GF-D8 (cell line): Measurements from ENCODE around the gene ARG1.
"Not testable (repeated sequence)": the region's sequence is repeated elsewhere in the genome, so short reads cannot be mapped to it uniquely, and the experiment has no call there.

Experiments
- DNase-seq: peaks from one replicate; lab custom pipeline; 2025; lab: John Stamatoyannopoulos, UW

ARG1 gene

DNA sequence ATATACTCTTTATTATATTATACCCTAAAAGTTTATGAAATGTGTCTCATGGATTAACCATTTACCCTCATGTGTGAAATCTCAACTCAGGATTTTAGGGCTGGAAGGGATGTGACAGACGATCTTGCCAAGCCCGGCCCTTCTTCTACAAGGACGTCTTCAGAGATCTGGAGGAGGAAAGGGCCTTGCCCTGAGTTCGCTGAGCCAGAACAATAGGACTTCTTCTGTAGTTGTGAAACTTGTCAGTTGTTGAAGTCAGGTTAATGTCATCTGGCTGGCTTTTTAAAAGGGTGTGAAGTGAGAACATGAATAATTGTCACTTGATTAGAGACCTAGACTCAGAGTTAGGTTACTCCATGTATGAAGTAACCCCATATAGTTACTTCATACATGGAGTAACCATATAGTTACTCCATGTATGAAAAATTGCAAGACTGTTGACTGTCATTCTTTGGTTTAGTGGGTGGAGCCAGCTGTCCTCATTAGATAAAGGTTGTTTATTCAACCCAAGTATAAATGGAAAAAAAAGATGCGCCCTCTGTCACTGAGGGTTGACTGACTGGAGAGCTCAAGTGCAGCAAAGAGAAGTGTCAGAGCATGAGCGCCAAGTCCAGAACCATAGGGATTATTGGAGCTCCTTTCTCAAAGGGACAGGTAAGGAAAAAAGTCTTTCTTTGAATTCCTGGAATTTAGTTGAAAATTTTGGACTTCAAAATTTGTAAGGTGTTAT lies at the start of gene ARG1:
Gene ARG1, plus strand, starts transcription at position 541 of the 730 bp plus-strand sequence. Its CDS starts 57 bp downstream, at position 598.
- DNase-seq, result no peak

DNA sequence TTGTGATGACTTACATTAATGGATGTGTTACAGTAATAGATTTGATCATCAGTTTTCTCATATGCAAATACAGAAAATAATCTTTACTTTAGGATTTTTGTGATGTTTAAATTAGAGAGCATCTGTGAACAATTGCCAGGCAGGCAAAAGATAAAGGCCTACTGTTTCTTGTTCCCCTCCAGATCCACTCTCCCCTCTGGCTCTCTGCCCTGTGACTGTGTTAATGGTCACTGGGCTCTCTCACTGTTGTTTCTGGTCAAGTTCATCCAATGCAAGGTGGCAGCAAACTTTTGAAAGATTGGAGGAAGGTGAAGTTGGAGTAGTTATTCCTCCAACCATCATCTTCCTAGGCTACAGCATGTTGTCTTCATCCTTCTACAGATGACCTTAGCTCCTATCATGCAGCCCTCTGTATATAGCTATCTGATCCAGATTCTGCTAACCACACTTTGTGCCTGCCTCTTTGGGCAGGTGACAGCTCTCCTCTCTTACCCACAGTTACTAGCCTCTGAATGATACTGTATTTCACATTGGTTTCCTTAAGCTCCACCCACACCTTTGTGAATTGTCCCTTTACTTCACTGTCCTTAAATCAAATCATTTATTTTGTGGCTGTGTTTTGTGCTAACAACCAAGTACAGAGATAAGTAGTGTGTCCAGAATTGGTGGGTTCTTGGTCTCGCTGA lies 48.9 kb upstream of the ARG1 start:
- DNase-seq, result no peak

DNA sequence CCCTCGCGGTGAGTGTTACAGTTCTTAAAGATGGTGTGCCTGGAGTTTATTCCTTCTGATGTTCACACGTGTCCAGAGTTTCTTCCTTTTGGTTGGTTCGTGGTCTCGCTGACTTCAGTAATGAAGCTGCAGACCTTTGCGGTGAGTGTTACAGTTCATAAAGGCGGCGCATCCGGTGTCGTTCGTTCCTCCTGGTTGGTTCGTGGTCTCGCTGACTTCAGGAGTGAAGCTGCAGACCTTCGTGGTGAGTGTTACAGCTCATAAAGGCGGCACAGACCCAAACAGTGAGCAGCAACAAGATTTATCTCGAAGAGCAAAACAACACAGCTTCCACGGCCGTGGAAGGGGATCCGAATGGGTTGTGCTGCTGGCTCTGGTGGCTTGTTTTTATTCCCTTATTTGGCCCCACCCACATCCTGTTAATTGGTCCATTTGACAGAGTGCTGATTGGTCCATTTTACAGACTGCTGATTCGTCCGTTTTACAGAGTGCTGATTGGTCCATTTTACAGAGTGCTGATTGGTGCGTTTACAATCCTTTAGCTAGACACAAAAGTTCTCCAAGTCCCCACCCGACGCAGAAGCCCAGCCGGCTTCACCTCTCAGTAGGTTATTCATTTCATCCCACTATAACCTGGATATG lies 48.2 kb upstream of the ARG1 start:
- DNase-seq, result no peak

DNA sequence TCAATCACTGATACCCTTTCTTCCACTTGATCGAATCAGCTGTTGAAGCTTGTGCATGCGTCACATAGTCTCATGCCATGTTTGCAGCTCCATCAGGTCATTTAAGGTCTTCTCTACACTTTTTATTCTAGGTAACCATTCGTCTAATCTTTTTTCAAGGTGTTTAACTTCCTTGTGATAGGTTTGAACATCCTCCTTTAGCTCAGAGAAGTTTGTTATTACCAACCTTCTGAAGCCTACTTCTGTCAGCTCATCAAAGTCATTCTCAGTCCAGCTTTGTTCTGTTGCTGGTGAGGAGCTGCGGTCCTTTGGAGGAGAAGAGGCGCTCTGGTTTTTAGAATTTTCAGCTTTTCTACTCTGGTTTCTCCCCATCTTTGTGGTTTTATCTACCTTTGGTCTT lies 42.1 kb upstream of the ARG1 start:
- DNase-seq, result not testable (repeated sequence)

DNA sequence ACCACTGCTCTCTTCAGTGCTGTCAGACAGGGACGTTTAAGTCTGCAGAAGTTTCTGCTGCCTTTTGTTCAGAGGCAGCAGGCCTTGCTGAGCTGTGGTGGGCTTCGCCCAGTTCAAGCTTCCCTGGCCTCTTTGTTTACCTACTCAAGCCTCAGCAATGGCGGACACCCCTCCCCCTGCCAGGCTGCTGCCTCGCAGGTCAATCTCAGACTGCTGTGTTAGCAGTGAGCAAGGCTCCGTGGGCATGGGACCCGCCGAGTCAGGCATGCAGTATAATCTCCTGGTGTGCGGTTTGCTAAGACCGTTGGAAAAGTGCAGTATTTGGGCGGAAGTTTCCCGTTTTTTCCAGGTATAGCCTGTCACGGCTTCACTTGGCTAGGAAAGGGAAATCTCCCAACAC lies 41.3 kb upstream of the ARG1 start:
- not testable (repeated sequence) for DNase-seq

DNA sequence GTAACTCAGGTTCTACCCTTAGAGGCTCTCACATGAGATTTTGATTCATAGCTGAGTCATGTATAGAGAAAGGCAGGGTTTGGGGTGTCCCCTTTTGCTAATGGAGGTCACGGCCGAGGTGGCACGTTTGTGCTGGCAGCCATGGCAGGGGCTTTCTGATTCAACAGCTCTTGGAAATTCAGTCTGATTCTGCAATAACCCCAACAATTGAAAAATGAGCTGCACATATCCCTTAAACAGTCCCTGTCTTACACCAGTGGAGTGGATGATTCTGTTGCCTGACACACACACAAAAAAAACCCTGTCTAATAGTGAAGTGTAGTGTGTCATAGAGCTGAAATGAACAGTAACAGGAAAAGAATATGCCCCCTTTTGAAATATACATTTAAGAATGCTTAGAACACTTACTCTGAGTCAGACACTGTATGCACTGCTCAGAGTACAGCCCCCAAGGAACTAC lies 40.4 kb upstream of the ARG1 start:
- DNase-seq, result no peak

DNA sequence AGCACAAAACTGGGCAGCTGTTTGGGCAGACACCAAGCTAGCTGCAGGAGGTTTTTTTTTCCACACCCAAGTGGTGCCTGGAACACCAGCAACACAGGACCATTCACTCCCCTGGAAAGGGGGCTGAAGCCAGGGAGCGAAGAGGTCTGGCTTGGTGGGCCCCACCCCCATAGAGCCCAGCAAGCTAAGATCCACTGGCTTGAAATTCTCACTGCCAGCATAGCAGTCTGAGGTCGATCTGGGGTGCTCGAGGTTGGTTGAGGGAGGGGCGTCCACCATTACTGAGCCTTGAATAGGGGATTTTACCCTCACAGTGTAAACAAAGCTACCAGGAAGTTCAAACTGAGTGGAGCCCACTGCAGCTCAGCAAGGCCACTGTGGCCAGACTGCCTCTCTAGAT lies 34.4 kb upstream of the ARG1 start:
- not testable (repeated sequence) for DNase-seq

DNA sequence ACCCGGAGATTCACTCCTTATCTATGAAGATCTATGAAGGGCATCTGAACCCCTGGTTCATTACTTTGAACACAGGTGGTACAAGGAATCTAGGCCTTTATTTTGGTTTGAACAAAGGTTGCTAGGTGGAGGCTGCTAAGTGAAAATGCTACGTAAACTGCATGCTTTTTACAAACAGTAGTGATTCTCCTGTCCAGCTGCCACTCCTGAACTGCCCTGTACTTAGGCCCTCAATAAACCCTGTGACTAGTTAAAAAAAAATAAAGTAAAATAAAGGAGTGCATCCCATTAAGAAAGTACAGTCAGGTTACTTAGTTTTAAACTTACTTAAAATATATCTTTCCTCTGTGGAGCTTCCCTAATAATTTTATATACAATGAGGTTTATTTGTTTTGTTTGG lies 27.7 kb upstream of the ARG1 start:
- DNase-seq, result no peak

DNA sequence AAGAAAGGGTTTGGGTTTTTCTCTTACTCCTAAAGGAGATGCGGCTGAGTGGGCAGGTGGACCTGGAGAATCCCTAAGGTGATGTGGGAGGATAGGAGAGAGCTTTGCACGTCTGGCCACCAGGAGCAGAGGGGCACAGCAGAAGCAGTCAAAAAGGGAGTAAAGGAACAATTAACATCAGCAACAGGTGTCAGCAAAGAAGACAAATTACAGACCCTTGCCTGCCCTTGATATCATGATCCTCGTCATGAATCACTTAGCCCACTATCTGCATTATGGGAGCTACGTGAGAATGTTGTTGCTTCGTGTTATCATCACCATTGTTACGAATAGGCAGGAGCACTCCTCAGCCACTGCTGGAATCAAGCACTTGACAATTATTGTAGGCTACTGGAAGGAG lies 25.5 kb upstream of the ARG1 start:
- no peak for DNase-seq

DNA sequence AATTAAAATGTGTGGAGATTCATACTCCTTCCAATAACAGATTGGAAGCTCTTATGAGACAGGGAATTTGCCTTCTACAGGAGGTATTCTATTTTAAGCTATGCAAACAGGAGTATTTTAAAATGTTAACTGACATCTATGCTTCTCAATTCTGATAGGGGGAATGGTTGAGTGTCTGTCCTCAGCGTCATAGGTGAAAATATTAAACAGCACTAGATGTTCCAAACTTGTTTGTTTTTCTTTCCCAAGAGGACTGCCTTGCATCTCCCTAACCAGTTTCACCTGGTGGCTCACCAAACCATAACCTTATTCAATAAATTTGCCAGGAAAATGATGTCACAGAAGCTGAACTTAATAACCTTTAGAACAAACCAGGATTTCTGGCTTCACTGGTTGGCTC lies 24.6 kb upstream of the ARG1 start:
- DNase-seq, result no peak

DNA sequence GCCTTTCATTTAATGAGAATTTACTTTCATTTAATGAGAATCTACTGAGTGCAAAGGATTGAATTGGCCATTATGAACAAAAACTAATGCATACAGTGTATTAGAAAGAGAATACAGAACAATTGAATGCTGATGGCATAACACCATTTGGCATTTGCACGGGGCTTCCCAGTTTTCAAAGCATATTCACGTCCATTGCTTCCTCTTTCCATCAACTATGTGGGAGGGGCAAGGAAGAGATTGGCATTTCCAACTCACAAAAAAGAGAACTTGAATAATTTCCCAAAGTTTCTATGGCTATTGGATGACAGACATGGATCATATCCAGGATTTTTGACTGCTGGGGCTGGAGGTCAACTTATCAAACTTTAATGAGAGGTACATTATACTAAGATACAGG lies 23.2 kb upstream of the ARG1 start:
- DNase-seq, result no peak

DNA sequence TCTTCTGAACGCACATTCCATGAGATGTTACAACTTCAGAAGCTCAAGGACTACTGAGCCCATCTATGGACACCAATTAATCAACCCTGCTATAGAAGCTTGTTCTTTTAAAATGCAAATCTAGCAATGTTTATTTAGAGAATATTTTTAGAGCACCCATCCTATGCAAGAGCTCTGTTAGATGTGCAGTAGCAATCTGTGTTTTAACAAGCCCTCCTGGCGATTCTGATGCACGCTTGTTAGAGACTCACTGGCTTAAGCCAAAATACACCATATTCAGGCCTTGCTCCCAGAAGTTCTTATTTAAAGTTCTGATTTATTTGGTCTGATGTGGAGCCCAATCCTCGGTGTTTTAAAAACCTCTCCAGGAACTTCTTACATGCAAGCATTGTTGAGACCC lies 21.1 kb upstream of the ARG1 start:
- no peak for DNase-seq

DNA sequence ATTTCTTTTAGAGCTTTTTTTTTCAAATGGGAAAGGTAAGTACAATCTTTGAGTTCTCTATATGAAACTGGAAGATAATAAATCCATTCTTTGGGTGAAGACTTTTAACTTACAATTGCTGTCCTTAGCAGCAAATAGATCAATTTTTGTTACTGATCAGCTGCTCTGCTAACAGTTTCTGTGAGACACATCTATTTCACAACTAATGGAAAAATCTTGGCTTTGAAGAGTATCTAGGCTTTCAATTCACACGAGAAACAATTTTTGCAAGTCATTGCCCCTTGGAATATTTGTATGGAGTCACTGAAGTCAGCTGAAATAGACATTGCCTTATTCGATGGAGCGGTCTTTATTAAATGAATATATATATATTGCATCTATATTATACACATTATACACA lies 20.5 kb upstream of the ARG1 start:
- no peak for DNase-seq

DNA sequence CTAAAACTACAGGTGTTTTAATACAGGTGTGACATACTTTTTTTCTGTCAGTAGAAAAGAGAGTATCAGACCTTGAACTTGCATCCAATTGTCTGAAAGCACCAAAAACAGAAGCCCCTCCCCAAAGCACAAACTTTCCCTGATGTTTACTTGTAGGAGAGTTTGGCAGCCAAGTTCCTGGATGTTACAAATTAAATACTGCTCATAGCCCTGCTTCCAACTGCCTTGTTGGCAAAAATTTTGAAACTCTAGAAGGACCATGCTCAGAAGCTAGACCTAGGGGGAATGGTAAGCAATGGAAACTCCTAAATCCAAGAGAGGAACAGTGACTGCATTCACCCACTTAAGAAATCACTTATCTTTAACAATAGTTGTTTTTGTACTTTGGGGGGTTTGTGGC lies 17.0 kb upstream of the ARG1 start:
- DNase-seq, result no peak

DNA sequence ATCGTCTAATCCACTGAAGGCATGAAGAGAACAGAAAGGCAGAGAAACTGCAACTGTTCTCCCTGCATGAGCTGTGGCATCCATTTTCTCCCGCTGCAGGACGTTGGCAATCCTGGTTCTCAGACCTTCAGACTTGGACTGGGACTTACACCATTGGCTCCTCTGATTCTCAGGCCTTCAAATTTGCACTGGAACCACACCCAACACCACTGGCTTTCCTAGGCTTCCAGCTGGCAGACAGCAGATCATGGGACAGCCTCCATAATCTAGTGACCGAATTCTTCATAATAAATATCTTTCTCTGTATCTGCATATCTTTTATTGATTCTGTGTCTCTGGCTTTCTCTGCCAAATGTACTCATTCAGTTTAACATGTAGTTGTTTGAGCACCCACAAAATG lies 14.1 kb upstream of the ARG1 start:
- no peak for DNase-seq

DNA sequence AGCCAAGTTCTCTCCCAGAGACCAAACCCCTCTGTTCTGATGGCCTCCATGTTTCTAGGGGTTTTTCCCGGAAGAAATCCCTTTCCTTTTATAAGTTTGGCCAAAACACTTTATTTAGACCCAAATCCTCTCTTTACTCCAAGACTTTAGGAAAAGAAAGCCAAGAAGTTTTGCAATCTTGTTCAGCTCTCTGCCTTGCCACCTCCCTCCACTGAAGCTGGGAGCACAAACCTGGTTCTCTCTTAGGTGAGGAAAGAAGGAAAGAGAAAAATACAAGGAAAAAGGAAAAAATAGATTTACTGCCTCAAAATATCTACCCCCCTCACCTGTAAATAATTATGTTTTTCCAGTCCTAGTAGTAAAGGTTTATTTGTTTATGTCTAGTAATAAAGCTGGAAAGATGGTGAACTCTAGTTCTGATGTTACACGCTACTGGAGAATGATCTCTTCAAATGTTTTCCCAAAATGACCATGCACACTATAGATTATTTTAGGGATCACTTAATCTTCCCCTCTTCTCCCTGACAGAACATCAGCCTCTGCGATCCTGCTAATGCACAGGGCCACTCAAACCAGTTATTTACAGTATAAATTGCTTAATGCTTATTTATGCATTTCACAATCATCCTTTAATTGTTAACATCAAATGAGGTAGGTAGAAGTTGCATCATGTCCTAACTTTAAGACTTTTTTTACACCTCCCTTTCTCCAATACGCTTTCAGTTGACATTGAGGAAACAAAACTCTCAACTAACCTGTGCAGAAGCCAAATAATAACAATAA lies 10.9 kb upstream of the ARG1 start:
- no peak for DNase-seq

DNA sequence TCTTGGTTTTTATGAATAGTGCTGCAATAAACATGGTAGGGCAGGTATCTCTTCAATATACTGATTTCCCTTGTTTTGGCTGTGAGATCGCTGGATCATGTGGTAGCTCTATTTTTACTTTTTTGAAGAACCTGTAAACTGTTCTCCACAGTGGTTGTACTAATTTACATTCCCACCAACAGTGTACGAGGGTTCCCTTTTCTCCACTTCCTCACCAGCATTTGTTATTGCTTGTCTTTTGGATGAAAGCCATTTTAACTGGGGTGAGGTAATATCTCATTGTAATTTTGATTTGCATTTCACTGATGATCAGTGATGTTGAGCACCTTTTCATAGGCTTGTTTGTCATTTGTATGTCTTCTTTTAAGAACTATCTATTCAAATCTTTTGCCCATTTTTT lies 8.0 kb upstream of the ARG1 start:
- no peak for DNase-seq

DNA sequence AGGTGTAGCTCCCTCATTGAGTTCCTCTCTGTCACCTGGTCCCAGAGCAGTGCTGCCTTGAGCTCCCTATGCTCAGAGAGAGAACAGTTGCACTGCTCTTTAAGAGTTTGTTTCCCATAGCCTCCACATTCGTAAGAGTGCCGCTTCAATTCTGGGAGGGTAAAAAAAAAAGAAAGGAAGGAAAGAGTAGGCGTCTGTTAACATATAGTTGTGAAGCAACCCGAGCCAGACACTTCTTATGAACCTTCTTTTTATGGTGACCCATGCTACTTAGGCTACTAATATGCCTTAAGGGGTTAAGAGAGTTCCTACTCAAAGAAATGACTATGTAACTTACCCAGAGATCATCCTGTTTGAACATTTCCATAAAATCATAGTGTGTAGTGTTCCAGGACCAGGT lies 4.3 kb upstream of the ARG1 start:
- DNase-seq, result no peak

DNA sequence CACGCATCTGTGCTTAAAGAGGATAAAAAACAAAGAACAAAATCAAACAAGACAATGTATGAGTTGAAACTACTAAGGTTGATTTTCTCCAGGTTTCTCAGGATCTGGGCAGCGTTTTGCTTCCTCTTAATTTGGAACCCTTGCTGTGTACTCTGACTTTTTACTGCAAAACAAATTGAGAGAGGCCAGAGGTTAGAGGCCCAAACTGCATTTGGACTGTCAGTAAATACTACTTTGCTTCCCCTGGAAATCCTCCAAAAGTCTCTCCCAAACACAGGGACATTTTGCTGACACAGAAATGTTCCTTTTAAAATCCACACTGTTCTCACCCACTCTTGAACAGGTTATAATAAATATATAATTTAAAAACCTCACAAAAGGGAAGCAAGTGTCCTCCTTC lies 1.1 kb downstream of the ARG1 start:
- DNase-seq, result no peak

DNA sequence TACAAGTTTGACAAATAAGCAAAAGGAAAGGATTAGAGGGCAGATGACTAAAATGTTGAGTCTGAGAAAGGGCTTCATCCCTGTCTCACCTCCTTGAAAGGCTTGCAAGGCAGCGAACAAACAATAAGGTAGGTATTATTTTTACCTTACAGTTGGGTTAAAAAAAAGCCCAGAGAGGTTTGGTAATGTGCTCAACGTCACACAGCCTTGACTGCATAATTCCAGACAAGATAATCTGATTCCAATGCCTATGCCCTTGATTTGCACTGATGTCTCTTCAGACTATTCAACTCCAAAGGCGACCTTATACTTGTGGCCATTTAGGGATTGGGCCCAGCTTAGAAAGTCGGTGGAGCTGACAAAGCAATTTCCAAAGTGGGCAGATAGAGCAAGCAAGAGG lies 1.7 kb downstream of the ARG1 start:
- no peak for DNase-seq

DNA sequence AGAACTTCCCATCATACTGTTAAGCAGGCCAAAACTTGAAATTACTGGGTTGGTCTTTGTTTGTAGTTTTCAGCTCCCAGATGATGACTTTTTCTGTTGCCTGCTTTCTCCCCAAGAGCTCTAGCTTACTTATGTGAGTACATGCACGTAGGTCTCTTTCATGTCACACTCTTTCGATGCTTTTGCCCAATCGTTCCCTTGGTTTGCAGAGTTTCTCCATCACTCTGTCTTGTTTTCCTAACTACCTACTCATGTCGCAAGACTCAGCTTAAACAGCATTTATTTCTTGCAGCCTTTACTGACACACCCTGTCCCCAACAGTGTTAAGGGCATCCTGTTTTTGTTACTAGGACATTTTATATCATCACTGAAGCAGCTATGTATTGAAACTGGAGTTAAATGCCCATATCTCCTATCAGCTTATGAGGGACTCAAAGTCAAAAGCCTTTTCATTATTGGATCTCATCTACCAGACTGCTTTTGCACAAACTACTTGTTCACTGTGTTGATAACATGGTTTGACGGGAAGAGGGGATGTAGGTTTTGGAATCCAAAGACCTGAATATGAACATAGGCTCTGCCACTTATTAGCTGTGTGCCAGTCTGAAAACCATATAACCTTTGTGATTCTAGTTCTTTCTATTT lies 2.9 kb downstream of the ARG1 start:
- DNase-seq, result no peak

DNA sequence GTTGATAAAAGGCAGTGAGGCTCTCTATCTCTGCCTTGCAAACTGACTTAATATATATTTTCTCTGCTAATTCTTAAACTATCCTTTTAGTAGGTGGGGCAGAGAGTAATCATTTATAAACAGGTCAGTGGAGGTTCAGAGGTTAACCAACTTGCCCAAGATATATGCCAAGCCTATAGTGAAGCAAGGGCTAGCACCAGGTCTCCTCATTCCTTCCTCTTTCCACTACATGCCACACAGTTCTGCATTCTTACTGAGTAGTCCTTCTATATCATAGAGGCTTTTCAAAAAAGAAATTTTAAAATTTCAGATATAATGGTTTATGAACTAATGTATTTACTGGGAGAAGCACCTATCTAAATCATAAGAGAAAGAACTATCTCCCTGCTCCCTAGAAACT lies 8.5 kb downstream of the ARG1 start:
- peak; percentile 4 for DNase-seq
